ENCODE measurements around the gene SEMA6B.

Gene SEMA6B

GRCh38 chr19:4517451-4518057, 41.9 kb downstream of the SEMA6B start:
- peak overlapping the region; percentile 93 for H3K27ac ChIP-seq
- CTCF ChIA-PET: interaction anchor here (0.5 to 0.6 kb wide), 2 partner anchors 7 to 122 kb away, joined by 3 to 4 read pairs; no protein-coding TSS in a partner anchor
- POLR2A ChIA-PET (ENCODE audit: low non-redundant PET): no interaction called here
- DNase-seq (ENCODE audit: low spot score): no peak
- no peak for TF ChIP-seq CTCF (conservative IDR thresholded peaks at IDR 0.05; ENCODE audit: low read depth)

GRCh38 chr19:4516939-4517300, 42.6 kb downstream of the SEMA6B start:
- CTCF ChIA-PET: interaction anchor here (0.6 to 1.3 kb wide), 3 partner anchors 8 to 79 kb away, joined by 3 to 4 read pairs (median 3); no protein-coding TSS in a partner anchor
- no peak for TF ChIP-seq CTCF (conservative IDR thresholded peaks at IDR 0.05; ENCODE audit: low read depth)

GRCh38 chr19:4516199-4516938, 43.1 kb downstream of the SEMA6B start:
- TF ChIP-seq CTCF (conservative IDR thresholded peaks at IDR 0.05; ENCODE audit: low read depth): no peak
- POLR2A ChIA-PET (ENCODE audit: low non-redundant PET): no interaction called here
- peak overlapping the region; percentile 93 for H3K27ac ChIP-seq
- no peak for DNase-seq (ENCODE audit: low spot score)
- CTCF ChIA-PET: interaction anchor here (0.6 to 1.3 kb wide), 2 partner anchors 9 to 78 kb away, joined by 3 read pairs; no protein-coding TSS in a partner anchor

More at GRCh38 chr19:4516939-4517300, 42.6 kb downstream of the SEMA6B start:
- H3K27ac ChIP-seq: peak overlapping the region; percentile 93
- POLR2A ChIA-PET (ENCODE audit: low non-redundant PET): no interaction called here
- DNase-seq (ENCODE audit: low spot score): no peak

GRCh38 chr19:4515732-4516131, 43.8 kb downstream of the SEMA6B start:
- DNase-seq (ENCODE audit: low spot score): no peak
- ChIA-PET POLR2A (ENCODE audit: low non-redundant PET) (no interaction called here), CTCF (interaction anchor here (1.3 kb wide), 1 partner anchor 10 kb away, joined by 3 read pairs; no protein-coding TSS in a partner anchor)
- TF ChIP-seq CTCF (conservative IDR thresholded peaks at IDR 0.05; ENCODE audit: low read depth): no peak
- peak overlapping the region; percentile 6; the same call in 1 of the 2 replicates for H3K27ac ChIP-seq

GRCh38 chr19:4513248-4513647, 46.2 kb downstream of the SEMA6B start:
- no peak for TF ChIP-seq CTCF (conservative IDR thresholded peaks at IDR 0.05; ENCODE audit: low read depth)
- H3K27ac ChIP-seq: no peak overlapping the region
- no peak for DNase-seq (ENCODE audit: low spot score)
- POLR2A ChIA-PET (ENCODE audit: low non-redundant PET): no interaction called here
- CTCF ChIA-PET: interaction anchor here (1.0 kb wide), 1 partner anchor 12 kb away, joined by 4 read pairs; no protein-coding TSS in a partner anchor

- TF ChIP-seq CTCF (conservative IDR thresholded peaks at IDR 0.05; ENCODE audit: low read depth): no peak
- no peak for DNase-seq (ENCODE audit: low spot score)
- H3K27ac ChIP-seq: no peak overlapping the region
- CTCF ChIA-PET: no interaction called here
- POLR2A ChIA-PET (ENCODE audit: low non-redundant PET): no interaction called here
Measured at GRCh38 chr19:4512070-4512469, 47.4 kb downstream of the SEMA6B start.
